NCI-H345 treated with DMSO at 0.1 percent for 48 hours (cell line): ENCODE results near the gene CAPN3.
"Not testable (repeated sequence)": the region's sequence is repeated elsewhere in the genome, so short reads cannot be mapped to it uniquely, and the experiment has no call there.

Experiments used
- DNase-seq: peaks from one replicate; lab custom pipeline; 2025; ENCODE audit not compliant: unreplicated experiment; lab: John Stamatoyannopoulos, UW

Gene CAPN3

DNA sequence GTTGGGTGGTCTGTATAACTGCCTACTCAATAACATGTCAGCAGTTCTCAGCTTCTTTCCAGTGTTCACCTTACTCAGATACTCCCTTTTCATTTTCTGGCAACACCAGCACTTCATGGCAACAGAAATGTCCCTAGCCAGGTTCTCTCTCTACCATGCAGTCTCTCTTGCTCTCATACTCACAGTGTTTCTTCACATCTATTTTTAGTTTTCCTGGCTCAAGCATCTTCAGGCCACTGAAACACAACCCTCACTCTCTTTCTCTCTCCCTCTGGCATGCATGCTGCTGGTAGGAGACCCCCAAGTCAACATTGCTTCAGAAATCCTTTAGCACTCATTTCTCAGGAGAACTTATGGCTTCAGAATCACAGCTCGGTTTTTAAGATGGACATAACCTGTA lies at the start of gene CAPN3:
Gene CAPN3 (plus strand): TSS at position 253 of the 400 bp plus-strand sequence. CDS start 305 bp downstream, outside the sequence.
- DNase-seq = no peak

DNA sequence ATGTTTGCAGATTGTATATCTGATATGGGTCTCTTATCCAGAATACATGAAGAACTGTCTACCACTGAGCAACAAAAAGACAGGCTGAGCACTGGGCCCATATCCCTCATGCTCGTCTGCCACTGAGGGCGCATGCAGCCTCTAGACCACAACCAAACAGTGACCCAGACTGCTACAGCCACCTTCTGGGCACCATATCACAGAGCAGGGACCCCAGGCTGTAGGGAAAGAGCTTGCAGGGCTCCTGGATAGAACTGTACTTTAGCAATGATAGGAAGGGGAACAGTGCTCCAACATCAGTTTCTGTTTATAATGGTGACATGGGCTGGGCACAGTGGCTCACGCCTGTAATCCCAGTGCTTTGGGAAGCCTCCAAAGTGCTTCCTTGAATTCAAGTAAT lies 45.8 kb upstream of the CAPN3 start:
- no peak for DNase-seq

GRCh38 chr15:42314818-42315217 lies 44.5 kb upstream of the CAPN3 start:
- DNase-seq = no peak

GRCh38 chr15:42315521-42315920 lies 43.8 kb upstream of the CAPN3 start:
- no peak for DNase-seq

DNA sequence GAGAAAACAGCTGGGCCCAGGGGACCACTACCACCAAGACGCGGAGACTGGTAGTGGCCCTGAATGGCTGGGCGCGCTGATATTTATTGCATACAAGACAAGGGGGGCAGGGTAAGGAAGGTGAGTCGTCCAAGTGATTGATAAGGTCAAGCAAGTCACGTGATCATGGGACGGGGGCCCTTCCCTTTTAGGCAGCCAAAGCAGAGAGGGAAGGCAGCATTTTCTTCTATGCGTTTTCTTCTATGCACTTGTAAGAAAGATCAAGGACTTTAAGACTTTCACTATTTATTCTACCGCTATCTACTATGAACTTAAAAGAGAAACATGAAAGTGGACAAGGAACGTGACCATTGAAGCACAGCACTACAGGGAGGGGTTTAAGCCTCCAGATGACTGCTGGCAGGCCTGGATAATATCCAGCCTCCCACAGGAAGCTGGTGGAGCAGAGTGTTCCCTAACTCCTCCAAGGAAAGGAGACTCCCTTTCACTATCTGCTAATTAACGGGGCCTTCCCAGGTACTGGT lies 43.0 kb upstream of the CAPN3 start:
- DNase-seq = not testable (repeated sequence)

DNA sequence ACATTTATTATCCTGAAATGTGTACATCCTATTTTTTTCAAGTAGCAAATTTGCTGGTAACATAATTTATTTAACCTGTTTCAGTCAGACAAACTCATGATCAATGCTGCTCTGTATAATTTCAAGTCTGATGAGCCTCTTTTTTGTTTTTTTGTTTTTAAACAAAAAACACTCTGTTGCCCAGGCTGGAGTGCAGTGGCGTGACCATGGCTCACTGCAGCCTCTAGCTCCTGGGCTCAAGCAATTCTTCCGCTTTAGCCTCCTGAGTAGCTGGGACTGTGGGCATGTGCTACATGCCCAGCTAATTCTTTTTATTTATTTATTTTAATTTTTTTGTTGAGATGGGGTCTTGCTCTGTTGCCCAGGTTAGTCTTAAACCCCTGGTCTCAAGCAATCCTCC lies 40.1 kb upstream of the CAPN3 start:
- no peak for DNase-seq

DNA sequence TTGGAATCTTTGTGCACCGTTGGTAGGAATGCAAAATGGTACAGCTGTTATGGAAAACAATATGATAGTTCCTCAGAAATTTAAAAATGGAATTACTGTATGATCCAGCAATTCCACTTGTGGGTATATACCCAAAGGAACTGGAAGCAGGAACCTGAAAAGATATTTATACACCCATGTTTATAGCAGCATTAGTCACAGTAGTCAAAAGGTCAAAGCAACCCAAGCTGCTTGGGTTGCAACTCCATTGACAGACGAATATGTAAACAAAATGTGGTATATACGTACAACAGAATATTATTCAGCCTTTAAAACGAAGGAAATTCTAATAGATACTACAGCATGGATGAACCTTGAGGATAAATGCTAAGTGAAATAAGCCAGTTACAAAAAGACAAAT lies 35.0 kb upstream of the CAPN3 start:
- DNase-seq = no peak

DNA sequence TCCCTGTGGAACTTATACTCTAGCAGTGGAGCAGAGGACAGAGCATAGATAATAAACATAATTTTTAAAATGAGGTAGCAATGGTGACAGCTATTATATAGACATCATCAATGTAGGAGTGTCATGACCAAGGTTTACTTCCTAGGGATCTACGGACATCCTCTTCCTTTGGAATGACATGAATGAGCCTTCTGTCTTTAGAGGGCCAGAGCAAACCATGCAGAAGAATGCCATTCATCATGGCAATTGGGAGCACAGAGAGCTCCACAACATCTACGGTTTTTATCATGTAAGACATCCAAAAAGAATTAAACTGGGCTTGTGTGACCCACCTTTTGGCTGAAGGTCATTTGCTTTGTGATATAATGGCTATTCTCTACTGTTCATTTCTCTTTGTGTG lies 30.1 kb upstream of the CAPN3 start:
- no peak for DNase-seq

GRCh38 chr15:42329992-42330391 lies 29.3 kb upstream of the CAPN3 start:
- no peak for DNase-seq

DNA sequence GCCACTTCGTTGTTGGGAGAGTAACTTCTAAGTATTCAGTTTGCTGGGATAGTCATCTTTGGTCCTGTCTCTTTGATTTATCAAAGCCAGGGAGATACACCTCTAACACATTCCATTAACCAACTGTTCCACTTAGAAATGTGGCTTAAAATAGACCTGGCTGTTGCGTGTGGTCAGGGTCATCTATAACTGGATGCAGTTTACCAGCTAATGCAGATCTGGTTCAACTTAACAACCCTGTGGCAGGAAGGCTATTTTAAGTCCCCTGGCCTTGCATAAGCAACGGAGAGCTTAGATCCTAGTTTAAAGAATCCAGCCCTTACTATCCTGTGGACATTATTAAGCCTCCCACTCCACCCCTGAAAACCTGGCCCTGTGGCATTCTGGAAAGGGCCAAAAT lies 28.1 kb upstream of the CAPN3 start:
- DNase-seq = no peak

GRCh38 chr15:42332331-42332730 lies 27.0 kb upstream of the CAPN3 start:
- DNase-seq = no peak

DNA sequence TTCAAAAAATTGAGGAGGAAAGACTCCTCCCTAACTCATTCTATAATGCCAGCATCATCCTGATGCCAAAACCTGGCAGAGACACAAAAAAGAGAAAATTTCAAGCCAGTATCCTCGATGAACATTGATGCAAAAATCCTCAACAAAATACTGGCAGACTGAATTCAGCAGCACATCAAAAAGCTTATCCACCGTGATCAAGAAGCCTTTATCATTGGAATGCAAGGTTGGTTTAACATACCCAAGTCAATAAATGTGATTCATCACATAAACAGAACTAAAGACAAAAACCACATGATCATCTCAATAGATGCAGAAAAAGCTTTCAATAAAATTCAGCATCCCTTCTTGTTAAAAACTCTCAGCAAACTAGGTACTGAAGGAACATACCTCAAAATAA lies 24.2 kb upstream of the CAPN3 start:
- no peak for DNase-seq

GRCh38 chr15:42336650-42337049 lies 22.7 kb upstream of the CAPN3 start:
- DNase-seq = not testable (repeated sequence)

DNA sequence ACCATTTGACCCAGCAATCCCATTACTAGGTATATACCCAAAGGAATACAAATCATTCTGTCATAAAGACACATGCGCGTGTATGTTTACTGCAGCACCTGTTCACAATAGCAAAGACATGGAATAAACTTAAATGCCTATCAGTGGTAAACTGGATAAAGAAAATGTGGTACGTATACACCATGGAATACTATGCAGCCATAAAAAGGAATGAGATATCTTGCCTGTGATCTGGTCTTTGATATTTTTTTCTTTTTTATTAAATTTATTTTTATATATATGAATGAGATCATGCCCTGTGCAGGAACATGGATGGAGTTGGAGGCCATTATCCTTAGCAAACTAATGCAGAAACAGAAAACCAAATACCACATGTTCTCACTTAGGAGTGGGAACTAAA lies 22.2 kb upstream of the CAPN3 start:
- DNase-seq = not testable (repeated sequence)

DNA sequence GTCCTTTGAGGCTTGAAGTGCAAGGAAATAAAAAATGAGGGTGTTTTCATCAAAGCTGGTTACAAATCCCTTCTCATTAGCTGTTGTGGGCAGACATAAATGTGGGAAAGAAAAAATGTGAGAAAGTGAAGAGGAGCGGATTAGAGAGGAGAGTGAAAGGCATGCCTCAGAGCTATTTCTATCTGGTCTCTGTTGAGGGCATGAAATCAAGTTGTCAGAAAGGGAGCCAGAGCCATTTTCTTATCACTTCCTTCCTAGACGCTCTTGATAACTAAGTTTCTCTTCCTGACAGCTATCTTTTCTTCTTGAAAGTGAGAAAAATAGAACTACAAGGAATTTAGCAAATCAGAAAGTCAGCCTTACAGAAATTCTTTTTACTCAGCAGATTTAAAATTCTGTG lies 20.8 kb upstream of the CAPN3 start:
- DNase-seq = no peak

- DNase-seq = no peak
Measured at GRCh38 chr15:42343596-42344232, 15.6 kb upstream of the CAPN3 start.

GRCh38 chr15:42344763-42345162 lies 14.5 kb upstream of the CAPN3 start:
- no peak for DNase-seq

- DNase-seq = no peak
Measured at GRCh38 chr15:42345504-42345903, 13.8 kb upstream of the CAPN3 start.

DNA sequence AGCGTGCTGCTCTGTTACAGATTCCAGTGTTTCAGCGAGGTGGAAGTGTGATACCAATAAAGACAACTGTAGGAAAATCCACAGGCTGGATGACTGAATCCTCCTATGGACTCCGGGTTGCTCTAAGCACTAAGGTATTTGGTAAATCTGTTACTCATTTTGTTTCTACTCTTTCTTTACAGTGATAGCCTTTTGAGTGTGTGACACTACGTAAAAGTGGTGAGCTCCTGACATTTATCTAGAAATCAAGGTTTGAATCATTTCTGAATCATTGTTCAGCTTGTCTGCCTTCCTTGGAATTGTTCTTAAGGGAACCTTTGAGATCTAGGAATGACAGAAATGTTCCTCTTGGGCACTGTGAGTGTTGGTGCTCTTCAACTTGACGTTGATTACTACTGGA lies 11.2 kb upstream of the CAPN3 start:
- no peak for DNase-seq

- no peak for DNase-seq
Measured at GRCh38 chr15:42349186-42349585, 10.1 kb upstream of the CAPN3 start.

DNA sequence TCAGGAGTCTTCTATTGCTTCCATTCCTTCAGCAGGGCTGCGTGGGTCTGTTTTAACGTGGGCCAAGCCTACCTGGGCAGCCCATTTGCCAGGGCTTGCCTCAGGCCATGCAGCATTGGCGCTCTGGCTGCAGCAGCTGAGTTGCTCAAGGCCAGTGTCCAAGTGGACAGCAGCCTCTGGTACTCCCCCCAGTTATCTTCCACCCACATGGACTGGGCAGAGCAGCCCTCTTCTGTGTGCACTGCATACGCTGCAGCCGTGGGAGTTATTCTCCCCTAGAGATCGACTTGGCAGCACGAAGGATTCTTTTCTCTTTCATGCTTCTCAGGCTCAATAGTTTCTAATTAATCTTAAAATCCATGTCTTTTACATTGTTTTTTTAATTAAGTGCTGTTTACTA lies 6.9 kb upstream of the CAPN3 start:
- DNase-seq = no peak

GRCh38 chr15:42353061-42353460 lies 6.2 kb upstream of the CAPN3 start:
- no peak for DNase-seq

- DNase-seq = no peak
Measured at GRCh38 chr15:42354824-42355223, 4.5 kb upstream of the CAPN3 start.
